Measurements from ENCODE around the gene SLC4A2.

GRCh38 chr7:151085691-151086620 lies 26.6 kb downstream of the SLC4A2 start, which contains the start of gene AGAP3:
- TF ChIP-seq SUZ12 (IDR thresholded peaks at IDR 0.05; ENCODE audit: extremely low read depth, insufficient read depth, insufficient read length): no peak
- TF ChIP-seq YY1 (IDR thresholded peaks at IDR 0.05; ENCODE audit: insufficient read depth, insufficient read length): no peak

Data from NT2/D1 (cell line).